ENCODE results near the gene KCNT2.

Gene KCNT2

GRCh38 chr1:196442366-196442765 lies 165.9 kb downstream of the KCNT2 start:
- DNase-seq: no peak

- DNase-seq: no peak
Observed at GRCh38 chr1:196440711-196441110, 167.5 kb downstream of the KCNT2 start.

GRCh38 chr1:196438329-196438728 lies 169.9 kb downstream of the KCNT2 start:
- no peak for DNase-seq

DNA sequence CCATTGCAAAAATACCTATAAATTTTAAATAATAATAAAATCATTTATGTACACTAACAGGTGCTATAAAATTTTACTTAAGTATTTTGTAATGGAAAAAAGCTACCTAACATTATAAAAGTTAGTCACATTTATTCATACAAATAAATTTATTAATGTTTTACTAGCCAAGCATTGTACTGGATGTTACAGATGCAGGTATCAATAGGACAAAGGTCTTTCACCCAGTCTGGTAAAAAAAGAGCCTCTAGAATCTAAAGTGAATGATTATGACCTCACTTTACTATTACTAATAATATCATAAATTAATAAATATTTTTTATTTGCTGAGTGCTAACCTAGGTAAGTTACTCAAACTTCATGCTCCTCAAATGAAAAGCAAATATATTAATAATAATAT lies 170.6 kb downstream of the KCNT2 start:
- DNase-seq: no peak

DNA sequence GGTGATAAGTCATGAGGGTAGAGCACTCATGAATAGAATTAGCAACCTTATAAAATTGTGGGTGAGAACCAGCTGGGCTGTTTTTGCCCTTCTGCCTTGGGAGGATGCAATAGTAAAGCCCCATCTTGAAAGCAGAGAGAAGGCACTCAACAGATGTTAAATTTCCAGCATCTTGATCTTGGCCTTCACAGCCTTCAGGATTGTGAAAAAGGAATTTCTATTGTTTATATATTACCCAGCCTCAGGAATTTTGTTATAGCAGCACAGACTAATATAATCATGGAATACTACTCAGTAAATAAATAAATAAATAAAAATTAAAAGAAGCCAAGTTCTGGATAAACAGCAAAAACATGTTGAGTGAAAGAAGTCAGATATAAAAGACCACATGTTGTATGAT lies 175.2 kb downstream of the KCNT2 start:
- no peak for DNase-seq

GRCh38 chr1:196427976-196428734 lies 180.1 kb downstream of the KCNT2 start:
- DNase-seq: peak; percentile 4

DNA sequence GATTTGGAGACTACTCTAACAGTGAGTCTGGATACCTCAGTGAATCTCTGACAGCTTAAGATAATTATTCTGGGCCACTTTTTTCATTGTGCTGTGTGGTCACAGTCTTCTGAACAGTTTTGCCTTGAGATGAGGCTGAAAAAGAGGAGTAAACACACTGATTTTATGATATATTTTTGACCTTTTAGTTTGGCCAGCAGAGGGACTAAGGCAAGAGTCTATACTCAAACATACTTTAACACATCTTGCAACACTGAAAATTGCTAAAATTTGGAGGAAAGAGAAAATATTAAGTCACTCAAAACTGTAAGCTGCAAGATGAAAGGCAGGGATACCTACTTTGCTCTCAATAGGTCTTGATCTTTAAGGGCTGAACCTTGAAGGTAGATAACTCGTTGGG lies 182.7 kb downstream of the KCNT2 start:
- no peak for DNase-seq

DNA sequence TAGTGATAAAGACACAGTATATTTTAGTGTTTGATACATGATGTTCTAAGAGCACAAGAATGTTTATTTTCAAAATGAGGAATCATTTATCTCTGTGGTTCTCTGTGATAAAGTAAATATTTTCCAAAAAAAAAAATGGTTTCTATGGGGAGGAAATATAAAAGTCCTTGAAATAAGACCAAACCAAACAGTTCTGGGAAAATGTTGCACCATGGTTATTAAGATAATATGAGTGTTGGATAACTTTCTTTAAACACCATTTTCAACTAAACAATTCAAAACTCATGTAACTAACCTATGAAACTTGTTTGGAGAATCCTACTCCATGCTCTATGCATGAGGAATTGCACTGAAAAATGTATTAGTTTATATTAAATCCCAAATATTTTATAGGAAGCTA lies 184.6 kb downstream of the KCNT2 start:
- DNase-seq: no peak

DNA sequence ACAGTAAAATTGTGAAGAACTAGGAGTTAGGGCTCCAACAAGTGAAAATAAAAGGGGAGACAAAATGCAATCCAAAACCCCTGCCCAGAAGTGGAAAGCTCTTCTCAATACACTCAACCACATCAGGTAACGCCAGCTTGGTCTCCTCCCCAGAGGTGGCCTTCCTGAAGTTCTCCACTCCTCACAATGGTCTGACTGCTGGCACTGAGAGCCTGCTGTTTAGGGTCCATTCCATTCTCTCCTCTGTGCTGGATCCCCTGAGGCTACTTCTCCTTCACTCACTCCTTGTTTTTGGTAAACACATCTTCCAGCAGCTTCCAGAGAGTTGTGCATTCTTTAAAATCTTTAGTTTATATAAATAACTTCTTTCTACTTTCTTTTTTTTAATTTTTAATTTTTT lies 189.5 kb downstream of the KCNT2 start:
- no peak for DNase-seq

GRCh38 chr1:196415978-196416377 lies 192.3 kb downstream of the KCNT2 start:
- no peak for DNase-seq

DNA sequence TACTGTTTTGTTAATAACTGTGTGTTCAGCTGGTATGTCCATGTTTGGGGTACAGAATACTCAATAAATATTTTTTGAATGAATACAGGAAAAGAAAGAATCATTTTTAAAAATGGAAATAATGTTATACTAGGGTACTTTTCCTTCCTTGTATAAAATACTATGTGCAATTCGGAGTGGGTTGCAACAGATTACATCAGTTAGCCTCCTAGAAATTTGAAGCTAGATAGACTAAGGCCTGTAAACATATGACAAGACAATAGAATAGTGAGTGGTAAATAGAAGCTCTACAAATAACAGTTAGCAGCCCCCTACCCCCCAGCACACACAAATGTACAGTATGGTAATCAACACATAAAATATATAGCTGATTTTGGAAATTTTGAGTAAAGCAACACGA lies 195.9 kb downstream of the KCNT2 start:
- DNase-seq: no peak

- no peak for DNase-seq
Observed at GRCh38 chr1:196410768-196411167, 197.5 kb downstream of the KCNT2 start.

- DNase-seq: no peak
Observed at GRCh38 chr1:196409586-196409985, 198.7 kb downstream of the KCNT2 start.

- DNase-seq: peak; percentile 17
Observed at GRCh38 chr1:196407358-196408051, 200.7 kb downstream of the KCNT2 start.

GRCh38 chr1:196405839-196406238 lies 202.4 kb downstream of the KCNT2 start:
- DNase-seq: no peak

- no peak for DNase-seq
Observed at GRCh38 chr1:196403803-196404690, 204.2 kb downstream of the KCNT2 start.

DNA sequence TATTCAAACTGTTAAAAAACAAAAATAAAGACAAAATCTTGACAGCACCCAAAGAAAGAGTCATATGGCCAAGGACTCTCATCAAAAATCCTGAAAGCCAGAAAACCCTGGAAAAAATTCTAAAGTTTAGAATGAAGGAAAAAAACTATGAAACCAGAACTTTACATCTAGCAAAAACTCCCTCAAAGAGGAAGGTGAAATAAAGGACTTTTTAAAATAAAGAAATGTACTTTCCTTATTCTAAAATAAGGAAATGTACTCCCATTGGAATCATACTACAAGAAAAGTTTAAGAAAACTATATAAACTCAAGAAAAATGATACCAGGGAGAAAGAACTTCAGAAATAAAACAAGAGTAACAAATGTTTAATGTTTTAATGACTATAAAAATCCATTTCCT lies 206.3 kb downstream of the KCNT2 start:
- DNase-seq: no peak

DNA sequence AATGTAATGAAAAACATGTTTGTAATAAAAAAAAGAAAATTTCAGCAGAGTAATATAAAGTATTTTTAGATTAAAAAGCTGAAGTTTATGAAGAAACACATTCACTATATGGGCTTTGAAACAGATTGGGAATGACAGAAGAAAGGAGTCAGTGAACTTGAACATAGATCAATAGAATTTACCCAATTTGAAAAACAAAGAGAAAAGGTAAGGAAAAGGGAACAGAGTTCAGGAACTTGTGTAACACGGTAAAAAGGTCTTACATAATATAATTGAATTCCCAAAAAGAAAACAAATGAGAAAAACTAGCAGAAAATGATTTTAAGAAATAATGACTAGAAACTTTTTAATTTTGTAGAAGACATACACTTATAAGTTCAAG lies 206.8 kb downstream of the KCNT2 start:
- peak; percentile 51 for DNase-seq

GRCh38 chr1:196400478-196401451 lies 207.5 kb downstream of the KCNT2 start:
- peak; percentile 24 for DNase-seq

DNA sequence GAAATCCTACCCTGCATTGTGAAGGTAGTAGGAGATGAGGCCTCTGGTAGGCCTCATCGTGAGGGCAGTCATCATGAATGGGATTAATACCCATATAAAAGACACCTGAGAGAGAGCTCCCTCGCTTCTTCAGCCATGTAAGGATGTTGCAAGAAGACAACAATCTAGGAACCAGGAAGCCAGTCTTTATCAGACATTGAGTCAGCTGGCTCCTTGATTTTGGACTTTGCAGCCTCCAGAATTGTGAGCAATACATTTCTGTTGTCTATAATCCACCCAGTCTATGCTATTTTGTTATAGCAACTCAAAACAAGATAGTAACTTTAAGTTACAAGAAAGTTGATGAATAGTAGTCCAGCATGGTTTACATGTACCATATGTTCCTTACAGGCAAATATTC lies 208.5 kb downstream of the KCNT2 start:
- DNase-seq: no peak

DNA sequence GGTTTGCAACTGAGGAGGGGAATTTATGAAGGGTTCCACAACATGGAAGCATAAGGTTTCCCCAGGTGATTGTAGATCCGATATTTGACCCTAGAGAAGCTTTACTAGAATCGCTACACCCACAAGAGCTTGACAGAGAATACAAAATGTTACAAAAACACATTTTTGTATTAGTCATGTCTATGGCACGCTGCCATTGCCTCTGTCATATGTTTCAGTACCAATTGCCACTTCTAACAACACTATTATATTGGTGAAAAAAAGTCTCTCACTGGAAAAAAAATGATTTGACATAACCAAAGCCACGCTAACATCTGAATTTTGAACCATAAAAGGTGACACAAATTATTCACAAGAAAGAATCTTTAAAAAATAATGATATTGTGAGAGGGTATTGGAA lies 214.5 kb downstream of the KCNT2 start:
- DNase-seq: no peak

- no peak for DNase-seq
Observed at GRCh38 chr1:196393282-196393681, 215.0 kb downstream of the KCNT2 start.
